ENCODE measurements around the gene IGSF9. TPM values are rescaled to one million over a fixed set of nuclear protein-coding genes. Genes with fewer than 3 reads are reported as not detected.

IGSF9 gene
- total and polyA plus RNA-seq, 10 of the 15 experiments (the other 5 are each of a cell fraction or from before 2014, with no cell fraction given) = 0.04 to 0.07 TPM; not detected in 8

GRCh38 chr1:159991513-159991912, 46.1 kb upstream of the IGSF9 start (continued):
- TF ChIP-seq, protein P1, sequence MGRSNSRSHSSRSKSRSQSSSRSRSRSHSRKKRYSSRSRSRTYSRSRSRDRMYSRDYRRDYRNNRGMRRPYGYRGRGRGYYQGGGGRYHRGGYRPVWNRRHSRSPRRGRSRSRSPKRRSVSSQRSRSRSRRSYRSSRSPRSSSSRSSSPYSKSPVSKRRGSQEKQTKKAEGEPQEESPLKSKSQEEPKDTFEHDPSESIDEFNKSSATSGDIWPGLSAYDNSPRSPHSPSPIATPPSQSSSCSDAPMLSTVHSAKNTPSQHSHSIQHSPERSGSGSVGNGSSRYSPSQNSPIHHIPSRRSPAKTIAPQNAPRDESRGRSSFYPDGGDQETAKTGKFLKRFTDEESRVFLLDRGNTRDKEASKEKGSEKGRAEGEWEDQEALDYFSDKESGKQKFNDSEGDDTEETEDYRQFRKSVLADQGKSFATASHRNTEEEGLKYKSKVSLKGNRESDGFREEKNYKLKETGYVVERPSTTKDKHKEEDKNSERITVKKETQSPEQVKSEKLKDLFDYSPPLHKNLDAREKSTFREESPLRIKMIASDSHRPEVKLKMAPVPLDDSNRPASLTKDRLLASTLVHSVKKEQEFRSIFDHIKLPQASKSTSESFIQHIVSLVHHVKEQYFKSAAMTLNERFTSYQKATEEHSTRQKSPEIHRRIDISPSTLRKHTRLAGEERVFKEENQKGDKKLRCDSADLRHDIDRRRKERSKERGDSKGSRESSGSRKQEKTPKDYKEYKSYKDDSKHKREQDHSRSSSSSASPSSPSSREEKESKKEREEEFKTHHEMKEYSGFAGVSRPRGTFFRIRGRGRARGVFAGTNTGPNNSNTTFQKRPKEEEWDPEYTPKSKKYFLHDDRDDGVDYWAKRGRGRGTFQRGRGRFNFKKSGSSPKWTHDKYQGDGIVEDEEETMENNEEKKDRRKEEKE (IDR thresholded peaks at IDR 0.05) = no peak
- TF ChIP-seq POLR2AphosphoS2 (IDR thresholded peaks at IDR 0.05; ENCODE audit: low read depth, low read length) = no peak
- no peak for TF ChIP-seq MTA2 (IDR thresholded peaks at IDR 0.05; ENCODE audit: low read depth)

- H2AFZ ChIP-seq (ENCODE audit: control insufficient read depth, low read depth, low read length) = no peak overlapping the region
- H3K9ac ChIP-seq (ENCODE audit: control insufficient read depth, insufficient read depth, low read length) = no peak overlapping the region
- ChIA-PET SMC1A (ENCODE audit: uncharacterized antibody, unreplicated experiment) (no interaction called here), POLR2A (no interaction called here), CTCF (interaction anchor here (1.0 to 3.2 kb wide), 2 partner anchors 11 to 17 kb away, joined by 4 to 27 read pairs; no protein-coding TSS in a partner anchor), RAD21 (ENCODE audit: unreplicated experiment) (interaction anchor here (2.0 kb wide), 1 partner anchor 17 kb away, joined by 4 read pairs; no protein-coding TSS in a partner anchor)
- no peaks in the 10 kb centered on the region; a peak in 2 of 4 replicates for H3K27me3 ChIP-seq (replicated peaks in 1 of 2; ENCODE audit: control insufficient read depth in 2 of 2, insufficient read depth in 2 of 2, low read length in 1 of 2)
- no peak for ATAC-seq
- in situ Hi-C loops (cut with MboI) = no loop called here
- 47% methylated on average over 5 of the region's 5 CpGs for WGBS (ENCODE audit: insufficient coverage, insufficient replicate concordance, low lambda C conversion rate, missing lambda C conversion rate)
- no peaks in the 10 kb centered on the region for H3K79me2 ChIP-seq (ENCODE audit: control insufficient read depth, insufficient read depth, low read length)
- FAIRE-seq = no peak
- no peaks in the 10 kb centered on the region for H3K4me1 ChIP-seq (ENCODE audit: control insufficient read depth, insufficient read depth, low read length)
- no peak overlapping the region for H3K4me3 ChIP-seq
- BruUV-seq (replicated peaks) = no TSS peak
- H3K4me2 ChIP-seq (ENCODE audit: control insufficient read depth, insufficient read depth) = no peak overlapping the region
- H3K36me3 ChIP-seq (ENCODE audit: control insufficient read depth in 2 of 2, insufficient read depth in 2 of 2, low read length in 1 of 2) = no peaks in the 10 kb centered on the region
- intact Hi-C loops (cut with micrococcal nuclease; ENCODE audit: unreplicated experiment) = no loop called here
- H3K9me3 ChIP-seq (replicated peaks; ENCODE audit: control insufficient read depth, insufficient read depth, low read length) = no peaks in the 10 kb centered on the region
- DNase-seq (ENCODE audit: low read depth, low spot score) = no peak
- H3K27ac ChIP-seq (ENCODE audit: control insufficient read depth, insufficient read depth) = no peak overlapping the region
- H4K20me1 ChIP-seq (ENCODE audit: control insufficient read depth, insufficient read depth) = no peaks in the 10 kb centered on the region
- no peak for TF ChIP-seq MEF2A (IDR thresholded peaks at IDR 0.05; ENCODE audit: insufficient read depth, low read depth, low read length)
- no peak for TF ChIP-seq ZNF592 (IDR thresholded peaks at IDR 0.05)
- TF ChIP-seq, protein P2, sequence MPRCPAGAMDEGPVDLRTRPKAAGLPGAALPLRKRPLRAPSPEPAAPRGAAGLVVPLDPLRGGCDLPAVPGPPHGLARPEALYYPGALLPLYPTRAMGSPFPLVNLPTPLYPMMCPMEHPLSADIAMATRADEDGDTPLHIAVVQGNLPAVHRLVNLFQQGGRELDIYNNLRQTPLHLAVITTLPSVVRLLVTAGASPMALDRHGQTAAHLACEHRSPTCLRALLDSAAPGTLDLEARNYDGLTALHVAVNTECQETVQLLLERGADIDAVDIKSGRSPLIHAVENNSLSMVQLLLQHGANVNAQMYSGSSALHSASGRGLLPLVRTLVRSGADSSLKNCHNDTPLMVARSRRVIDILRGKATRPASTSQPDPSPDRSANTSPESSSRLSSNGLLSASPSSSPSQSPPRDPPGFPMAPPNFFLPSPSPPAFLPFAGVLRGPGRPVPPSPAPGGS (IDR thresholded peaks at IDR 0.05; ENCODE audit: borderline replicate concordance, insufficient read depth, low read depth, low read length, poor library complexity, severe bottlenecking) = no peak
- no peak for TF ChIP-seq KDM1A (IDR thresholded peaks at IDR 0.05; ENCODE audit: borderline replicate concordance)
- TF ChIP-seq HDGF (IDR thresholded peaks at IDR 0.05) = no peak
- no peak for TF ChIP-seq SUZ12 (IDR thresholded peaks at IDR 0.05; ENCODE audit: unreplicated experiment)
- no peak for TF ChIP-seq PAX8 (IDR thresholded peaks at IDR 0.05)
- TF ChIP-seq RAD21 (IDR thresholded peaks at IDR 0.05; ENCODE audit: insufficient read depth, low read depth, low read length) = no peak
- TF ChIP-seq RCOR1 (conservative IDR thresholded peaks at IDR 0.05; ENCODE audit: low read depth, low read length) = no peak
- no peak for TF ChIP-seq TCF12 (IDR thresholded peaks at IDR 0.05; ENCODE audit: low read depth, low read length)
- no peak for TF ChIP-seq BHLHE40 (IDR thresholded peaks at IDR 0.05; ENCODE audit: borderline replicate concordance in 1 of 2, low read depth in 2 of 2, low read length in 1 of 2)
- TF ChIP-seq FOS (IDR thresholded peaks at IDR 0.05; ENCODE audit: borderline replicate concordance, extremely low read depth, insufficient read length) = no peak
These were observed 44.6 kb upstream of the IGSF9 start for GRCh38 chr1:159990005-159990404.
